NCI-H2081 (cell line): ENCODE results near the gene TESK2.
"Not testable (repeated sequence)": the region's sequence is repeated elsewhere in the genome, so short reads cannot be mapped to it uniquely, and the experiment has no call there.

ENCODE experiments used
- DNase-seq, 2 experiments: peaks; one replicate each; lab custom pipeline; 2025; lab: John Stamatoyannopoulos, UW

The TESK2 gene

GRCh38 chr1:45411510-45411899, 79.5 kb downstream of the TESK2 start:
- peak in 1 of 2 experiments; percentile 35 for DNase-seq

DNA sequence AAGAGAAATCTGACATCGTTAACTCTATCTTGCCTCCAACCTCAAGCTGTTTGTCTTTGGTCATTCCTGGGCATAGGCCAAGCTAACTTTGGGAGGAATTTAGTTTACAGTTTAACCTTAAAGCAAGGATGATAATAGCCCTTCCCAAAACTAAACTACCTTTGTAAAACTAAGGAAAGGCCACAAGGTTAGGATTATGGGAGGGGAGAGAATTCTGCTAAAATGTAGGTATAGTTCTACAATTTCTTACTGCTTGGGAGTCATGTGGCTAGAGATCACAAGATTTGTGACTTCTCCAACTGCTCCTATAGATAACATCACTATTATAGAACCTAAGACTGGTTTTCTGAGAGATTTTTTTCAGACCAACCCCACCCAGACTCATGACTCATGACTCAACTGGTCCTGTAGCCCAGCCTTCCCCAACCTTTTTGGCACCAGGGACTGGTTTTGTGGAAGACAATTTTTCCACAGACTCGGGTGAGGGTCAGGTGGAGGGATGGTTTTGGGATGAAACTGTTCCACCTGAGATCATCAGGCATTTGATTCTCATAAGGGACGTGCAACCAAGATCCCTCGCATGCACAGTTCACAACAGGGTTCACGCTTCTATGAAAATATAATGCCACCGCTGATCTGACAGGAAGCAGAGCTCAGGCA, 80.0 kb downstream of the TESK2 start:
- DNase-seq: no peak

DNA sequence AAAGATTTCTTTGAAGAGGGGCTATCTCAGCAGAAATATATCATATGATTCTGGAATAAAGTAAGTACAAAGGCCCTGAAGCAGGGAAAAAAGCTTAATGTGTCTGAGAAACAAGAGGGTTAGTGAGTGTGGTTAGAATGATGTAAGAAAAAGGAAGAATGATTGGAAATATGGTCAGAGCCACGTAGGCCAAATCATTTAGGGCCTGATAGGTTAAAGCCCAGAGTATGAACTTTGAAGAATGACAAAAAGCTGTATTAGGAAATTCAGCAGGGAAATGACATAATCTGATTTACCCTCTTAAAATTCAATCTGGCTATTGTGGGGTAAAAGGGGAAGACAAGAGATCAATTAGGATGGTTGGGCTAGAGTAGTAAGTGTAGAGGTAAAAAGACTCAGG, 81.7 kb downstream of the TESK2 start:
- DNase-seq: no peak

GRCh38 chr1:45407629-45408287, 83.2 kb downstream of the TESK2 start:
- DNase-seq: no peak

DNA sequence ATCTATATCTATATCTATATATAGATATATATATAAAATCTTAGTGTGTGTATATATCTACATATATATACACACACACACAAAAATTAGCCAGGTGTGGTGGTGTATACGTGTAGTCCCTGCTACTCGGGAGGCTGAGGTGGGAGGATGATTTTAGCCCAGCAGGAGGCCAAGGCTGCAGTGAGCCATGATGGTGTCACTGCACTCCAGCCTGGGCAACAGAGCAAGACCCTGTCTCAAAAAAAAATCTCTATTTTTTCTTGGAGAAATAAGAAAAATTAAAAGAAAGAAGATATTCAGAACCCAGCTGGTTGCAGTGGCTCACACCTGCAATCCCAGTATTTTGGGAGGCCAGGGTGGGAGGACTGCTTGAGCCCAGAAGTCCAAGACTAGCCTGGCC, 85.3 kb downstream of the TESK2 start:
- no peak for DNase-seq

DNA sequence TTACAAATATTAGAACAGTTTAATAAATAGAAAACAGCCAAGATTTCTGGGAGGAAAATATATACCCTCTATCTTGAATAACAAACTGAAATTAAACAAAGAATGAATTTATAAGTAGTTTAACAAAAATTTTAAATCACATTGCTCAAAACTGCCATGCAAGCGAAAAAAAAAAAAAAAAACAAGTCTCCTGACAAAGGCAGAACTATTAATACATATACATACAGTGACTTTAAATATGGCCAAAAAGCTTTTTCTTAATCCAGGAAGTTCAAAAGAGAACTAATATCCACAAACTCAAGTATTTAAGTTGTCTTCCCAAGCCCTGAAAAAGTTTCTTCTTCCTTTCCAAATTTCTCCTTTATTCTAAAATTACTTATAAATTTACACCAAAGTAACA, 87.2 kb downstream of the TESK2 start:
- DNase-seq: no peak

DNA sequence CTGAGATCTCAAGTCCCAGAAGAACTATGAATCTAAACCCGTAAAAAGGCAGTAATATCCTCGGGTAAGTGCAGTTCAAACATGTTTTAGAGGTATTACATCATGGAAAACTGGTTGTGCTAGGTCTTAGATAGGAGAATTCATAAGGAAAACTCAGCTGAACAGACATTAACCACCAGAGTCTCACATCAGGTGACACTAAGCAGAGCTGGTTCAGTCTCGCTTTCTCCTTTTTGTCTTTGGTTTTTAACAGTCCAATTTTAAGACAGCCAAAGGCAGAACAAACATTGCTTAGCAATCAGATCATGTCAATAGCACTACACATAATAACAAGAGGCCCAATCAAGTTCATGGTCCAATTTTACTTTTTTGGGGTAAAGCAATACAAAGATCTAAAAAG, 87.7 kb downstream of the TESK2 start:
- DNase-seq: no peak

DNA sequence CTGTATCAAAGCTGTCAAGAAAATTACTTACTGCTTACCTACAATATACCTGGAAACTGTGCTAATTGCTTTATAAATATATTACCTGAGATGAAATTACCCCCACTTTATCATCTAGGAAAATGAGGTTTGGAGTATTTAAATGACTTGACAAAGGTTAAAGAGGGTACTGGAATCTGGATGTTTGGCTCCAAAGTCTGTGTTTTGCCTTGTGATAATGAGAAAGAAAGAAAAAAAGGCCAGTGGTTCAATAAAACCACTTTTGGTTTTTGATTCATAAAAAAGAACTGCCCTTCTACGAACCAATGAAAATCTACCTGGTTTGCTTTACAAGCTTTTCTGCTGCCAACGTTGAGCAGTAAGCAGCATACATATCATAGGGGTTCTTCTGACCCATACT, 89.4 kb downstream of the TESK2 start:
- DNase-seq: peak in 1 of 2 experiments; percentile 13

- DNase-seq: no peak
These were observed 90.9 kb downstream of the TESK2 start for GRCh38 chr1:45400049-45400448.

- DNase-seq: no peak
These were observed 93.7 kb downstream of the TESK2 start for GRCh38 chr1:45397285-45397684.

DNA sequence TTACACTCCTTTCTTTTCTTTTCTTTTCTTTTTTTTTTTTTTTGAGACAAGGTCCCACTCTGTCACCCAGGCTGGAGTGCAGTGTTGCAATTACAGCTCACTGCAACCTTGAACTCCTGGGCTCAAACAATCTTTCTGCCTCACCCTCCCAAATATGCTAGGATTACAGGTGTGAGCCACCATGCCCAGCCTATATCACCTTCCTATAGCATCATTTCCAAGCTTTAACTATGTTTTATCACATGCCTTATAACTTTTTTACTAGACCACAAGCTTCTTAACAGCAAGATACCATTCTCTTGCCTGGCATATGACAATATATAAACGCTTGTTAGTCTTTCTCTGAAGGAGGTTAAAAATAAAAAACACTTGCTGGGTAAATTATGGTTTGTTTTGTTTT, 95.4 kb downstream of the TESK2 start:
- DNase-seq: no peak

DNA sequence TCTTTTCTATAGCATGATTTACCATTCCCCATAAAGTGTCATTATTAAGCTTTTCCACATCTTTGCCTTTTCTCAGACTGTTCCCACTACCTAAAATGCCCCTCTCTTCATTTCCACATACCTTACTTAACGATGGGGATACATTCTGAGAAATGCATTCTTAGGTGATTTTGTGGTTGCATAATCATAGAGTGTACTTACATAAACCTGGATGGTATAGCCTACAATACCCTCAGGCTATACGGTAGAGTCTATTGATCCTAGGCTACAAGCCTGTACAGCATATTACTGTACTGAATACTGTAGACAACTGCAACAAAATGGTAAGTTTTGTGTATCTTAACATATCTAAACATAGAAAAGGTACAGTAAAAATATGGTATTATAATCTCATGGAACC, 95.9 kb downstream of the TESK2 start:
- DNase-seq: no peak

DNA sequence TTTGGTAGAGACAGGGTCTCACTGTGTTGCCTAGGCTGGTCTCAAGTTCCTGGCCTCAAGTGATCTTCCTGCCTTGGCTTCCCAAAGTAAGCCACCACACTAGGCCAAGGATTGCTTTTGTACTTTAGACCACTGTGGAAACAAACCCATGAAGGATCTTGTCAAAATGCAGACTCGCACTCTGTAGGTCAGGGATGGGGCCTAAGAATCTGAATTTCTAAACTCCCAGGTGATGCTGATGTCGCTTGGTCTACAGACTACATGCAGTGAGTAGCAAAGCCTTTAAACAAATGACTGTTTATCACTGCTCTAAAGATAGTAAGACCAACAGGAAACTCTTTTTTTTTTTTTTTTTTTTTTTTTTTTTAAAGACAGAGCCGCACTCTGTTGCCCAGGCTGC, 96.6 kb downstream of the TESK2 start:
- DNase-seq: no peak

- no peak for DNase-seq
These were observed 97.2 kb downstream of the TESK2 start for GRCh38 chr1:45393718-45394302.

GRCh38 chr1:45386219-45386618, 104.7 kb downstream of the TESK2 start:
- no peak for DNase-seq

DNA sequence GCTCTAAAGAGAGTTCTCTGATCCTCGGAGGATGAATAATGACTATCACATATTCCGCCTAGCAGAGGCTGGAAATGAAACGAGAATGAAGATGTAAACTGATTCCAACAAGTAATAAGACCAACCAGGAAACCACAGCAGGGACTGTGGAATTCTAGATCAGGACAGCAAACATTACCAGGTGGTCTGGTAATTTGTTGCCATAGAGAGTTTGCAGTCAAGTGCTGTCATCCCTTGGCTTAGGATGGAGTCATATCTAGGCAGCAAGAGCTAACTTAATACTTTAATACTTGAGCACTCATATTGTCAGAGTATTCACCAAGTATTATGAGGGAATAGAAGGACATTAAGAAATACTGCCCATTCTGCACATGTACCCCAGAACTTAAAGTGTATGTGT, 105.7 kb downstream of the TESK2 start:
- peak; percentile 6 to 76 for DNase-seq

GRCh38 chr1:45384213-45384612, 106.8 kb downstream of the TESK2 start:
- not testable (repeated sequence) for DNase-seq

DNA sequence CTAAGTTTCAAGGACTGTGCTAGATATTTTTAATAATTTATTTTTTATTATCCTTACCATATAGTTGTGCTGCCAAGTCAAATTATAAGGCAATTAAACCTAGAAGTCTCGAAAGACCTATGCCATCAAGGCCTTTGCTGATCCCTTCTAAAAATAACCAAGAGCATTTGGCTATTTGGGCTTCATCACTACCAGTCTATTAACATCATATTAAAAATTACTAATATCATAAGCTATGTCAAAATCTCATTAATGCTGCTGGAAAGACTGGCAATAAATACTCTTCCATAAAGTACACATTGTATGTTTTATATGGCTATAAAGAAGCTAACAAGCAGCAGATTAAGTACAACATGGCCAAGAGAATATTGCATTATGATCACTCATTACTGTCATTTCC, 107.8 kb downstream of the TESK2 start:
- no peak for DNase-seq

DNA sequence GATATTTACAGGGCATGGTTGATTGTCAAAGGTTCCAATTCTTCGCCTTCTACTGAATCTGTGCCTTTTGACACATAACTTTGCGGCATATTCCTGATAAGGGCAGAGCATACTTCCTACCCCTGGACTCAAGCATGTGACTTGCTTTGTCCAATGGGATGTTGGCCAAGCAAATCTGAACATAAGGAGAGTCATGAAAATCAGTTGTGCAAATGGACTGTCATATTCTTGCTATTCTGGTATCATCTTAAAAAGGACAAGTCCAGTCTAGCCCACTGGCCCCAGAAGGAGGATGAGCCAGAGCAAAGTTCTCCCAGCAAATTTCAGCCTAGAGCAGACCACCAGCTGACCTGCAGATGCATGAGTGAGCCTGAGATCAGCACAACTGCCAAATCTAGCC, 109.7 kb downstream of the TESK2 start:
- no peak for DNase-seq

DNA sequence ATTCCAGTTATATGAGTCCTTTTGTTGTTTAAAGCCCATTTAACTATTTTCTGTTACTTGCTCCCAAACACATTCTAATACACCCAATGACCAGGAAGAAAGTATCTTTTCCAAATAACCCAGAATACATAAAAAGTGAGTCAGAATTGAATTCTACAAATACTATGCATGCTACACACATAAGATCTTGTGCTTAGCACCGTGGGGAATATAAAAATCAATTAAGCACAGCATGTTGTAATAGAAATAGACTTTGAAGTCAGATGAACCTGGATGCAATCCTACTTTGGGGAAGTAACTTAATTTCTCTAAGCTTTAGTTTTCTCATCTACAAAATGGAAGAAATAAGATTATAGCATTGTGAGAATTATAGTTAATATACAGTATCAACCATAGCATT, 110.2 kb downstream of the TESK2 start:
- no peak for DNase-seq

DNA sequence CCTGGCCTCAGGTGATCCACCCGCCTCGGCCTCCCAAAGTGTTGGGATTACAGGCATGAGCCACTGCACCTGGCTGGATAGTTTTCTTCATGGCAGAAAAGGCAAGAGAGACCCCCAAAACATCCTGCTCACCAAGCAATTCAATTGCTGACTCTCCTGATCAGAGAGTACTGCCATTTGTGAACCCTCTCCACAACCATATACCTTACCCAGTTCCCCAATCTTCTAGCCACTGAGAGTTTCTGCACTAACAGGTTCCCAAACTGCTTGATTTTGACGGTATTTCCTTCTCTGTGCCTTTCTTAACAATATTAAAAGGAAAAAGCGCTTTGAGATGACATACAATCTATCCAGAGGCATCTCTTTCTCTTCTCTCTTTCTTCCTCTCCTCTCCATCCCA, 110.8 kb downstream of the TESK2 start:
- DNase-seq: no peak

GRCh38 chr1:45379524-45379923, 111.4 kb downstream of the TESK2 start:
- DNase-seq: no peak

GRCh38 chr1:45378184-45378583, 112.8 kb downstream of the TESK2 start:
- DNase-seq: no peak
